Stimulated activated CD8-positive, alpha-beta memory T cell treated with anti-CD3 and anti-CD28 coated beads, Interleukin-7, amount 100 ng/mL, for 48 hours (primary cell): Measurements from ENCODE around the gene TUBA3E.
"Not testable (repeated sequence)": the region's sequence is repeated elsewhere in the genome, so short reads cannot be mapped to it uniquely, and the experiment has no call there.

ENCODE experiments used
- DNase-seq, 2 donors: peaks; one replicate each; pipeline ENCODE4 v3.0.0-alpha.2; 2020; ENCODE audit warnings: low read depth in 1 of 2; ENCODE audit errors: extremely low read depth in 1 of 2

TUBA3E gene

DNA sequence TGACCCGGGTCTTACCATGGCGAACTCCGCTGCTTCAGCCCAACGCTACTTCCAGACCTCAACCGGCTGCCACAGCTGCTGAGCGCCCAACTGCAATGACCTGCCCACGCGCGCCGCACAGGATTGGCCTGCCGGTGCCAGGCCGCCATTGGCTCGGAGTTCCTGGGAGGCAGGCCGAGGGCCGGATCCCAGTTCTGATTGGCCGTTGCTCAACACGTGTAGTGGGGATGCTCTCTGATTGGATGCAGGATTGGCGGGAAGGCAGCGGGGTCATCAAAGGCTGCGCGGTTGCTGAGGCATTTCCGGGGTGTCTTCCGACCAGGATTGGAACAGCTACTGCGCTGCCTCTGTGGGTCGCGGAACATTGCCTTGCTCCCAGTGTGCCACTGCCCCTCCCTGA lies at the start of gene TUBA3E:
Gene TUBA3E (minus strand): TSS at position 97 of the 400 bp plus-strand sequence. CDS start 79 bp downstream, at position 18.
- no peak for DNase-seq

DNA sequence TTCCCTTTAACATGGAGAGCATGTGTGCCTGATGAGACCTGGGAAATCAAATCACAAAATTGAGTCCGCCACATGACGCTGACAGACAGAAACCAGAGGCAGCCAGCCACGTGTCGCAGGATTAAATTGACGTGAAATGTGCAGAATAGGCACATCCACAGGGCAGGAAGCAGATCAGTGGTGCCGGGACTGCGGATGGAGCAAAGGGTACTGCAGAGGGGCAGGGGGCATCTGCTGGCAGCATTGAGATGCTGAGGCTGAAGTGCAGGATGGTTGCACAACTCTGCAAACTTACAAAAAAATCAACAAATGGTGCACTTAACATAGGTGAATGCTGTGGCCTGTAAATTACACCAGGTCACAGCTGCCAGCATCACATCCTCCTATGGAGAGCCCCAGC lies 48.2 kb upstream of the TUBA3E start:
- no peak for DNase-seq

DNA sequence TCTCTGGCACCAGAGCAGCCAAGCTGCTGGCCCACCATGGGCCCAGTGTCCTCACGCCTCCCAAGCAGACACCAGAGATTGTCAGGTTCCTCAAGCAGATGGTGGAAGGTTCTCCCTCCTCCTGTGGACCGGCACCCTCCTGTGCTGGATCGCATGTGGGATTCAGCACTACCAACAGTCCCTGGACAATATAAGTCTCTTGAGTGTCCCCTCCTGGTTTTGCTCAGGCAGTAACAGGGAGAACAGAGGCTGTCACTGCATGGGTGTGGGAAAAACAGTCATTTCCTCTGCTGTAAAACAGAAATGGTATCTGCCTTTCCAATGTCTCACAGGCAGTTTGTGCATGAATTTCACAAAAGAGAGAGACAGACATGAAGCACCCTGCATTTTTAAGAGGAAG lies 47.7 kb upstream of the TUBA3E start:
- no peak for DNase-seq

DNA sequence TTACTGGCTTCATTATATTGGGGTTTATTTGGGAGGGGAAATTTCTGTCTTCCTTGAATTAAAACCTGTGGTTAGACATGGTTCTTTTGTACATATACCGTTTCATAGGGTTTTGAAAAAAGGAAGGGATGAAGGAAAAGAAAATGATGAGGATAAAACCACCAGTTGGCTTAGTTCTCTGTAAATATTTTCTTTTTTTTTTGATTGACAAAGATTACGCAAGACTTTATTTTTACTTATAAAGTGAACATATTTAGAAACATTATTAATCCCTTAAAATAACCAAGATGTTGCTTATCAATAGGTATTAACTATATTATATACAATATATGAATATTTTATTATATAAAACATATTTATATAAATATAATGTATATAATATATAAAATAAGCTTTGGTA lies 45.1 kb upstream of the TUBA3E start:
- DNase-seq: no peak

DNA sequence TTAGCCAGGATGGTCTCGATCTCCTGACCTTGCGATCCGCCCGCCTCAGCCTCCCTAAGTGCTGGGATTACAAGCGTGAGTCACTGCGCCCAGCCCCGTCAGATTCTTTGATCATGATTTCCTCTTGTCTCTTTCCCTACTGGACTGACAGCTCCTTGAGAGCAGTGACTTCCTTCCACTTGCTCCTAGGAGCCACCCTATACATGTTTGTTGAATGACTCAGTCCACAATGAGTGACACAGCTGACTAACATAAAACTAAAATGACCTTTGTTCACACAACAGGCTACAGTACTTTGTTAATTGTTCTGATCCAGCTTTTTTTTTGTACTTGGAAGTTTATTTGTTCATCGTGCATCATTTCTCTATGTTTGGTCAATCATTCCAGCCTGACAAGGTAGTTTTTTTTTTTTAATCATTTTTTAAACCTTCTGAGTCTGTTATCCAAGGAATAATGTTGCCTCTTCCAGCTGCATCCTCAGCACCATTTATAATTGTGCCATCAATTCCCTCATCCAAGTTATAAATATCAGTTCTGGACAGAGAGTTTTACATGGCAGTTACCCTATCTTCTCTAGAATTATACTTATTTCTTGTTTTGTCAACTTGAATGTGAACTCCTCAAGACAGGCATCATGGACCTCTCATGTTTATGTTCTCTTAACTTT lies 42.9 kb upstream of the TUBA3E start:
- no peak for DNase-seq

DNA sequence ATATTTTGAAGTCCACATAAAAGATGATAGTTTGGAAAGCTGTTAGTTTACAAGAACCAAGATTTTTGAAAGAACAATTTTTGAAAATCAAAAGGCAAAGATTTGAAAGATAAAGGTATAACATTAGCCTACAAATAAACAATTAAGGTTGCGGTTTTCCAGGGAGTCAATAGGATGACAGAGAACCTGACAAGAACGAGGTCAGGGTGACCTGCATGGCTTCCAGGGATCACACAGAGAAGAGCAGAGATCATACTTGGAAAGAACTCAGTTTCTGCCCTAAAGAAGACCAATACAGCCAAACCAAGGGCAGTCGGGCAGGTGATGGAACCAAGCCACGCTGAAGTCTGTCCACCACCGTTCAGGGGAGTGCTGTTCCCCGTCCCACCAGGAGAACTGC lies 41.3 kb upstream of the TUBA3E start:
- DNase-seq: not testable (repeated sequence)

DNA sequence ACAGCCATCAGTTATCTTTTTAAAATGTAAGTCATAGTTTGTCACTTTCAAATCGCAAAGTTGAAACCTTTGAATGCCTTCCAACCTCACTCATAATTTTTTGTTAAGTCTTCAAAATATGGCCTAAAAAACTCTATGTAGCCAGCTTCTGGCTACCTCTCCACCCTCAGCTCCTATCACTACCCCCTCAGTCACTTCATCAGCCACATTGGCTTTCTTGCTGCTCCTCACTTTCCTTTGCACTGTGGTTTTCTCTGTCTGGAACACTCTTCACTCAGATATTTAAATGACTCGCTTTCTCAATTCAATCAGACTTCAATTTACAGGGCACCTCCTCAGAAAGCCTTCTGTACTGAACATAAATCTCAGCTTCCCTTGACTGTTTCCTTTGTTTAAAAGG lies 34.8 kb upstream of the TUBA3E start:
- not testable (repeated sequence) for DNase-seq

DNA sequence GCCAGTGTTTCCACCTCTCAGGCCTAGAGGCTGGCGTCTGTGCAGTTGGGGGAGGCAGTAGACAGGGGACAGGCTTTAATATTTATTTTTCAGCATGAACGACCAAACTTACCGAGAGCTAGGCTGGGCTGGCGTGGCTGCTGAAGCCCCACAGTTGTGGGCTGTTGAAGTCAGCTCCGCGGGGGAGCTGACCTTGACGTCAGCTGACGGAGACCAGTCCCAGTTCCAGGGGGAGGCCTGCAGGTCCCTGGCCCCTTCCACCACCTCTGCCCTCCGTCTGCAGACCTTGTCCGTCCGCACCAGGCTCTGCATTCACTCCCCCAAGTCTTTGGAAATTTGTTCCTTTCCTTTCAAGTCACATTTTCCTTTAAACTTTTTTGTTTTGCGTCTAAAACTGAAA lies 33.4 kb upstream of the TUBA3E start:
- no peak for DNase-seq

DNA sequence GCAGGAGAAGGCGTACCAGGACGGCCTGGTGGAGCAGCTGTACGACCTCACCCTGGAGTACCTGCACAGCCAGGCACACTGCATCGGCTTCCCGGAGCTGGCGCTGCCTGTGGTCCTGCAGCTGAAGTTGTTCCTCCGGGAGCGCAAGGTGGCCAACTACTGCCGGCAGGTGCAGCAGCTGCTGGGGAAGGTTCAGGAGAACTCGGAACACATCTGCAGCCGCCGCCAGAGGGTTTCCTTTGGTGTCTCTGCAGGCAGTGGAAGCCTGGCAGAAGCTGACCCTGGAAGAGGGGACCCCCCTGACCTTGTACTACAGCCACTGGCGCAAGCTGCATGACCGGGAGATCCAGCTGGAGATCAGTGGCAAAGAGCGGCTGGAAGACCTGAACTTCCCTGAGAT lies 32.7 kb upstream of the TUBA3E start:
- not testable (repeated sequence) for DNase-seq

DNA sequence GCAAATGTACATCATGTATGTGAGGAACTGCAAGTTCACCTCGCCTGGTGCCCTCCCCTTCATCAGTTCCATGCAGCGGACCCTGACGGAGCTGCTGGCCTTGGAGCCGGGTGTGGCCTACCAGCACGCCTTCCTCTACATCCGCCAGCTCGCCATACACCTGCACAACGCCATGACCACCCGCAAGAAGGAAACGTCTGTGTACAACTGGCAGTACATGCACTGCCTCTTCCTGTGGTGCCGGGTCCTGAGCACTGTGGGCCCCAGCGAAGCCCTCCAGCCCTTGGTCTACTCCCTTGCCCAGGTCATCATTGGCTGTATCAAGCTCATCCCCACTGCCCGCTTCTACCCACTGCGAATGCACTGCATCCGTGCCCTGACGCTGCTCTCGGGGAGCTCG lies 32.1 kb upstream of the TUBA3E start:
- DNase-seq: not testable (repeated sequence)

DNA sequence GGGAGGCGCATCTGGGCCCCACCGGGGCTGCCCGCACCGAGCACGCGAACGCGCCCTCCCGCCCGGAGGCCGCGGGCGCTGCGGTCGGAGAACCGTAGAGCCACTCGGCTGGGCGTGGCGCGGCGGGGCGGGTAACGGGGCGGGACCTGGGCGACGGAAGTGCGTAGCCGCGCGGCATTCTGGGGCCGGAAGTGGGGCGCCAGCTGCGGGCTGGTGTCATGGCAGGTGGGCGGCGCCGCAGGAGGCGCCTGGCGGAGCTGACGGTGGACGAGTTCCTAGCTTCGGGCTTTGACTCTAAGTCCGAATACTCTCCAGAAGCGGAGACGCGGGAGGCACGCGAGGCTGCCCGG lies 30.9 kb upstream of the TUBA3E start:
- not testable (repeated sequence) for DNase-seq

DNA sequence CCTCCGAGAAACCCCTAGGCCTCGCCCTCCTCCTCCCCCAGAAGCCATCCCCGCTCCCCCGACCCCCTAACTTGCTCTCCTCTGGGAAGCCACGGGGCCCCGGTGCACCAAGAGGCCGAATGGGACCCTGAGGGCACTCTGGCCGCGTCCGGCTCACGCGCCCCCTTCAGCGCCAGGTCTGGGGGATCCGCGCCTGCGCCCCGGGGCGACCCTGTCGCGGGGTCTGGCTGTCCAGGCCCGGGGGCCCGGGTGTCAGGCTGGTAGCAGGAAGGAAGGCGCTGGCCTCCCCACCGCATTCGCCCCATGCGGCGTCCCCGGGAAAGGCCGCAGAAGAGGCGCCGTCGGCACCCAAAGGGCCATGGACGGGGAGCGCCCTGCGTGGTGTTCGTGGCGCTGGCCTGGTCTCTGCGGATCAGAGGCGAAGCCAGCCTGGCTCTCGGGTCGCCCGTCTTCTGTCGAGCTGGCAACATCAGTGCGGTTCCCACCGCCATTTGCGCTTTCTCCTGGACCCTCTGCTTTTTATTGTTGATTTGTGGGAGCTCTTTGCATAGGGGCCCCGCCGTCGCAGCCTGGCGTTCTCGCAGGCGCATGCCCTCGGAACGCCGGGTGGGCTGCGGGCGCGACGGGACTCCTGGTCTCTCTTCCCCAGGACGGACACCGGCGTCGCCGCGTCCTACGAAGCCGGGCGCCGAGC lies 30.4 kb upstream of the TUBA3E start:
- DNase-seq: not testable (repeated sequence)

DNA sequence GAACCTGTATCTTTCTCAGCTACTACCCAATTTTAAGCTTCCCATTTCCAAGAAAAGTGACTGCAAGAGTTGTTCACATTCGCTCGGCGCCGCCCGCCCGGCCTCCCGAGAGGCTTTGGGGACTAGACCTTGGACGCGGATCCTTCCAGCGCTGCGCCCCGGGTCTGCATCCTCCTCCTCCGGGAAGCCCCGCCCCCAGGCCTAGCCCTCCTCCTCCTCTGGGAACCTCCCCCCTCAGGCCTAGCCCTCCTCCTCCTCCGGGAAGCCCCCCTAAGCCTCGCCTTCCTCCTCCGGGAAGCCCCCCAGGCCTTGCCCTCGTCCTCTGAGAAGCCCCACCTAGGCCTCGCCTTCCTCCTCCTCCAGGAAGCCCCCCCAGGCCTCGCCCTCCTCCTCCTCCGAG lies 29.8 kb upstream of the TUBA3E start:
- DNase-seq: not testable (repeated sequence)

DNA sequence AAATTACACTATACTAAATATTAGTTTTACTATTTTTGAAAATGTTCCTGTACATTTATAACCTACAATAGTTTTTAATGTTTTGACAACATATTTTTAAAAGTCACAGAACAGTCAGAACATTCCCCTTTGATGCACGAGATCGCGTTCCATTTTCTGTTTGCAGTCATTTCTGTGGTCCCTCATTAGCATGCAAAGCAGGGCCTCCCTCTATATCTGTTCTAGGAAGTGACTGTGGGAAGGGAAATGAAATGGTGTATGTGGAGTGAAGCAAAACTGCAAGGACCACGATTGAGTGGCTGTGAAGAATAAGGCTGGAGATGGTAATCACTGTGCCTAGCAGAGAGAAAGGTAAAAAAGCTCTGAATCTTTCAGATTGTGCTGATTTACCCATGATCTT lies 24.3 kb upstream of the TUBA3E start:
- not testable (repeated sequence) for DNase-seq

DNA sequence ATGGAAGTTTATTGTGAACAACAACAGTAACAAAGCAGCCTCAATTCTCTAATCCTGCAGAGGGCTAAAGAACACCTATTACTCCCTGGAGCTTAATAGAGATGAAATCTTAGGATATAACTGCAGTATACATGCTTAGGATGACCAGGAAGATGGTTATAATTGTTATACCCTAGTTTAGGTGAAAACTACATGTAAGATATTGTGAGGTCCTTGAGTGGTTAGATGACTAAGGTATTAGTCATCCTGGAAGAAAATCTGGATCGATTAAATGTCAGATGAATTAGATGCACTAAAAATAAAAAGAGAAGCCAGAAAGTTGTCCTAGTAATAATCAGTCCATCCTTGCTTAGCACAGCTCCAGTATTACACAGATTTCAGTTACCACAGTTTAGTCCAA lies 22.3 kb upstream of the TUBA3E start:
- DNase-seq: not testable (repeated sequence)

DNA sequence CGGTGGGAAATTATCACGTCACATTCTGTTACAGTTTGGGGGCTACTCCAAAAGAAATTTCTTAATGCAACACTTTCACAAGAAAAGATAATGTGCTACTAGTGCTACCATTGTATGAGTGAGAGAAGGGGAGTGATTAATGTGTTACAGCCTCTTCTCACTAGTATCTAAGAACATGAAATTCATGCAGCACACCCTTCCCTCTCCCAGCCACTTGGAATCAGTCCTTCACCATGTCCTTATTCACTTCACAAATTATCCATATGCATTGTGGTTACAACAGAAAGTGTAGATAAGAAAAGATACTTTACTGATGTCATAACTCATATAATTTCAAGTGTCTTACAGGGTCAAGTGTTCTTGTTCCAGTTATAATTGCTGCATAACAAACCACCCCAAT lies 20.9 kb upstream of the TUBA3E start:
- not testable (repeated sequence) for DNase-seq

DNA sequence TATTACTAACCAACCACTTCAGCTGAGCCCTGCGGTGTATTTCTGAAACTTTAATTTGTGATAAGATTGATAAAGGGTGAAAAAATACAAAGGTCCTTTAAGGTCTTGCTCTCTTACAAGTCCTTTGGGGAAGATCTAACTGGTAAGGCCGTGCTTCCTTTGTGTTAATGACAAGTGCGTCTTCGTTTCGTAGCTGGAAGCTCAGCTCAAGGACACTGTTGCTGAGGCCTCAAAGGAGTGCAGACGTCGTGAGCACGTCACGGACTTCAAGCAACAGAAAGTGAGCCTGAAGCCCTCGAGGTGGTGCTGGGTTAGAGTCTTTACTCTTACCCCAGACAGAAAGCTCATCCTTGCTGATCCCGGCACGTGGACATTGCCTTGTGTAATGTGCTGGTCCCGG lies 8.8 kb upstream of the TUBA3E start:
- not testable (repeated sequence) for DNase-seq

DNA sequence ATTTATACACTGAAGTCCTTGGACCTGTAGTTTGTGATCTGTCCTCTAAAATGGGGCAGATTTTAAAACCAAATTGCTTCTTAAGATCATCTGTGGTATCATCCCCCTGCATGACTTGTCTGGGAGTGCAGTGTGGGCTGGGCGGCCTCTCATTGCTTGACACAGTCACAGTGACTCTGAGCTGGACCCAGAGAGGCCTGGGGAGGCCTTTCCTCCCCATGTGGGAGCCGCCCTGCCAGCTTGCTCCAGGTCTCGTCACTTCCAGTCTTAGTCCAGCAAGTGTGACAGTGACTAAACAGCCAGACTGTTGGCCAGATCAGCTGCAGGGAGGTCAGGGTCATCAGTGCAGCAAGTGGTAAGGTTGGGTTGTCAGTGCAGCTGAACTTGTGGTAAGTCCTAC lies 4.9 kb upstream of the TUBA3E start:
- not testable (repeated sequence) for DNase-seq

DNA sequence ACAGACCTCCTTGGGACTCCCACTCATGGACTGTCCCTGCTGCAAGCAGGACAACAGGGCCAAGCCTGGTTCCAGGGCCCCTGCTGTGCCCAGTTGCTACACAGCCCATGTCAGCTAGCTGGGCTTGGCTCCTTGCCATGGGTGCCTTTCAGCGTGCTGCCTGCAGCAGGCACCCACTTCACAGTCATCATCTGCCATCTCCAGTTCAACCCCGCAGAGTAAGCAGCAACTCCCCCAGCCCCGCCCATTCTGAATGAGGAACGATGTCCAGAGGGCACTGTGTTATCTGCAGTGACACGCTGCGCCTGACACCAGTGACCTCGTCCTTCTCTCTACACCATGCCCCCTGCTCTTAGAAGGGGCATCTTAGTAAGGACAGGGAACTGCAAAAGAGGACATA lies 4.3 kb upstream of the TUBA3E start:
- not testable (repeated sequence) for DNase-seq

DNA sequence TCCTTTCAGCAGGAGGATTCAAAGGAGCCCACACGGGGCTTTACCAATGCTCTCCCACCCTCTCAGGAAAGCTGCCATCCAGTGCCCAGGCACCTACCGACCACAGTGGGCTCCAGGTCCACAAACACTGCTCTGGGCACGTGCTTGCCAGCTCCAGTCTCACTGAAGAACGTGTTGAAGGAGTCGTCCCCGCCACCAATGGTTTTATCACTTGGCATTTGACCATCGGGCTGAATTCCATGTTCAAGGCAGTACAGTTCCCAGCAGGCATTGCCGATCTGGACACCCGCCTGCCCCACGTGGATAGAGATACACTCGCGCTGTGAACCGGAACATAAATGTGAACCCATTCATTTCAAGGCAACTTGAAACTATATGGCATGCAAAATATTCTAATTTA lies 2.2 kb downstream of the TUBA3E start:
- not testable (repeated sequence) for DNase-seq

DNA sequence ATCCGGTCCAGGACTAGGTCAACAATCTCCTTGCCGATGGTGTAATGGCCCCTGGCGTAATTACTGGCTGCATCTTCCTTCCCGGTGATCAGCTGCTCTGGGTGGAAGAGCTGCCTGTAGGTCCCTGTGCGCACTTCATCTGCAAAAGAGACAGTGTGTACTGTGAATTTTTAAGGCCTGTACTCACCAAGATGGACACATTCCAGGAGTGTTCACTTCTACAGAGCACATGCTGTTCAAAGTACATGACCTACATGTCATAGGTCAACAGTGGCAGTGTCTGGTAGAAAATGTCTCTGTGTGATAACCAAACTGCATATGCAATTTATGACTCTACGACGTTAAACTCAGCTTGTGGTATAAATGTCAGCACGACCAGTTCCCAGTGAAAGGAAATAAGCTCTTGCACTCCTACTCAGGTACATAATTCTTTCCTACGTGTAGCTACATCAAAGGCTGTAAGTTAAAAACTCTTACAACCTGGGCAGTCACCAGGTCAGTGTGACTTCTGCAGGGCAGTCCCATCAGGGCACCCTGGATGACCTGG lies 3.1 kb downstream of the TUBA3E start:
- DNase-seq: not testable (repeated sequence)

DNA sequence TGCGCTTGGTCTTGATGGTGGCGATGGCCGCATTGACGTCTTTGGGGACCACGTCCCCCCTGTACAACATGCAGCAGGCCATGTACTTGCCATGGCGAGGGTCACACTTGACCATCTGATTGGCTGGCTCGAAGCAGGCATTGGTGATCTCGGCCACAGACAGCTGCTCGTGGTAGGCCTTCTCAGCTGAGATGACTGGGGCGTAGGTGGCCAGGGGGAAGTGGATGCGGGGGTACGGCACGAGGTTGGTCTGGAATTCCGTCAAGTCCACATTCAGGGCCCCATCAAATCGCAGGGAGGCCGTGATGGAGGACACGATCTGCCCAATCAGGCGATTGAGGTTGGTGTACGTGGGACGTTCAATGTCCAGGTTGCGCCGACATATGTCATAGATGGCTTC lies 4.4 kb downstream of the TUBA3E start:
- DNase-seq: not testable (repeated sequence)
